Mesothelial cell of epicardium (in vitro differentiated cells): ENCODE results near the gene ZNFX1. TPM values are rescaled to one million over a fixed set of nuclear protein-coding genes. Genes with fewer than 3 reads are reported as not detected.

Source experiments
- DNase-seq, 2 experiments: peaks; one replicate each; pipeline ENCODE4 v3.0.0; 2021; ENCODE audit warnings: low spot score in 2 of 2; ENCODE audit not compliant: unreplicated experiment in 2 of 2
- H3K27ac Mint-ChIP-seq: 2 replicates; pipeline ENCODE4 v1.8.0; 2021; ENCODE audit warnings: mixed read lengths
- H3K27me3 Mint-ChIP-seq: 2 replicates; pipeline ENCODE4 v1.8.0; 2021; ENCODE audit warnings: low read depth, mixed read lengths
- H3K36me3 Mint-ChIP-seq: 2 replicates; pipeline ENCODE4 v1.8.0; 2021; ENCODE audit warnings: mixed read lengths
- H3K4me1 Mint-ChIP-seq: 2 replicates; pipeline ENCODE4 v1.8.0; 2021; ENCODE audit warnings: mixed read lengths
- H3K4me3 Mint-ChIP-seq: 2 replicates; pipeline ENCODE4 v1.8.0; 2021; ENCODE audit warnings: mild to moderate bottlenecking, moderate library complexity, mixed read lengths
- H3K9me3 Mint-ChIP-seq: 2 replicates; pipeline ENCODE4 v1.8.0; 2021; ENCODE audit warnings: mixed read lengths
- total RNA-seq: library from RNA; stranded (reverse); gene quantifications from 3 replicates; pipeline ENCODE4 v1.2.1, GENCODE V29; 2021
- TF ChIP-seq, protein P1 (sequence below): fragments of 200-600 bp; sonication (generic); IDR thresholded peaks from one replicate; pipeline ENCODE4 v1.5.0; 2021; ENCODE audit warnings: antibody characterized with exemption; ENCODE audit not compliant: unreplicated experiment

The ZNFX1 gene
- total RNA-seq, 1 donor from 2014 or later: 16.8 TPM

DNA sequence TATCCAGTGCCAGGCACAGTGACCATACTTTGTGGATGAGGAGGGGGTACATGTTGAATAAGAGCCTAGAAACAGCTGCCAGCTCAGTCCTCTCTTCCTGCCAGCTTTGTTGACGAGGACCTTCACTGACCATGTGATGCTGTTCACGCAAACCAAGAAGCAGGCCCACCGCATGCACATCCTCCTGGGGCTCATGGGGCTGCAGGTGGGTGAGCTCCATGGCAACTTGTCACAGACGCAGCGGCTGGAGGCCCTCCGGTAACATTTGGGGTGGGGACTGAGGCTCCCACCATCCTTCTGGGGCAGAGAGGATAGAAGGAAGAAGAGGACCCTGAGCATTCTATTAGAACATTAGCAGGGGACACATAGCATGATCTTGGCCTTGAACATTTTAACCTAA lies 43.0 kb downstream of the ZNFX1 start:
- no peak for DNase-seq
- peaks cover 58% of the 10 kb centered on the region for H3K36me3 Mint-ChIP-seq
- TF ChIP-seq, protein P1, sequence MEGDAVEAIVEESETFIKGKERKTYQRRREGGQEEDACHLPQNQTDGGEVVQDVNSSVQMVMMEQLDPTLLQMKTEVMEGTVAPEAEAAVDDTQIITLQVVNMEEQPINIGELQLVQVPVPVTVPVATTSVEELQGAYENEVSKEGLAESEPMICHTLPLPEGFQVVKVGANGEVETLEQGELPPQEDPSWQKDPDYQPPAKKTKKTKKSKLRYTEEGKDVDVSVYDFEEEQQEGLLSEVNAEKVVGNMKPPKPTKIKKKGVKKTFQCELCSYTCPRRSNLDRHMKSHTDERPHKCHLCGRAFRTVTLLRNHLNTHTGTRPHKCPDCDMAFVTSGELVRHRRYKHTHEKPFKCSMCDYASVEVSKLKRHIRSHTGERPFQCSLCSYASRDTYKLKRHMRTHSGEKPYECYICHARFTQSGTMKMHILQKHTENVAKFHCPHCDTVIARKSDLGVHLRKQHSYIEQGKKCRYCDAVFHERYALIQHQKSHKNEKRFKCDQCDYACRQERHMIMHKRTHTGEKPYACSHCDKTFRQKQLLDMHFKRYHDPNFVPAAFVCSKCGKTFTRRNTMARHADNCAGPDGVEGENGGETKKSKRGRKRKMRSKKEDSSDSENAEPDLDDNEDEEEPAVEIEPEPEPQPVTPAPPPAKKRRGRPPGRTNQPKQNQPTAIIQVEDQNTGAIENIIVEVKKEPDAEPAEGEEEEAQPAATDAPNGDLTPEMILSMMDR: no peak
- no peak overlapping the region for H3K4me3 Mint-ChIP-seq
- no peaks in the 10 kb centered on the region for H3K9me3 Mint-ChIP-seq
- H3K27ac Mint-ChIP-seq: no peak overlapping the region
- H3K27me3 Mint-ChIP-seq: no peaks in the 10 kb centered on the region
- H3K4me1 Mint-ChIP-seq: peaks cover 14% of the 10 kb centered on the region

DNA sequence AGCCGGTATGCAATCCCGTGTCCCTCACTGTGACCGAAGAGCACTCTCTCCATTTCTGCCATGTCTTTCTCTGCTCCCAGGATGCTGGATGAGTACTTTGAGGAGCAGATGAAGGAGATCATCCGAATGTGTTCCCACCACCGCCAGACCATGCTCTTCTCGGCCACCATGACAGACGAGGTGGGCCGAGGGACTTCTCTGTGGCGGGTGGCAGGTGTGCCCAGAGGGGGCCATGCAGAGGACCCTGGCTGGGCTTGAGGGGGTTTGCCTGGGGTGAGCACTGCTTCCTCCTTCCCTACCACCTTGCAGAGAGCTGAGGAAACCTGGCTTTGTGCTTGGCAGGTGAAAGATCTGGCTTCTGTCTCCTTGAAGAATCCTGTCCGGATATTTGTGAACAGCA lies 44.6 kb downstream of the ZNFX1 start:
- peaks cover 53% of the 10 kb centered on the region for H3K36me3 Mint-ChIP-seq
- no peaks in the 10 kb centered on the region for H3K9me3 Mint-ChIP-seq
- DNase-seq: no peak
- TF ChIP-seq, protein P1: no peak
- H3K27ac Mint-ChIP-seq: no peak overlapping the region
- peaks cover 14% of the 10 kb centered on the region for H3K4me1 Mint-ChIP-seq
- H3K4me3 Mint-ChIP-seq: no peak overlapping the region
- no peaks in the 10 kb centered on the region for H3K27me3 Mint-ChIP-seq

DNA sequence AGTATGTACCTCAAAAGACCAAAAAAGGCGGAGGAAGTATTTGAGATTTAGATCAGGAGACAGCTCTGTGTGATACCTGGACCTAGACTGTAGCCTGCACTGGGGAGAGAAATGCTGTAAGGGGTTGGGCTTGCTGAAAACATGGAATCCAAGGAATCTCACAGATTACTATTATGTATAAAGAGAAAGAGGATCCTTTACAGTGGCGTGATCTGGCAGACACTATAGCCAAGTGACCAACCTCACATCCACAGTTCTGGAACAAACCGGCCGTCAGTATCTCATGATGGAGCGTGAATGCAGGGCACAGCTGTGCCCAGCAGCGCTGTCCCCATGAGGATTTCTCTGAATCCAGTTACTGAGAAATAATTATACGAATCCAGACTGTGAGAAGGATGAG lies 46.4 kb downstream of the ZNFX1 start:
- Mint-ChIP-seq H3K27me3 (no peaks in the 10 kb centered on the region), H3K4me3 (no peak overlapping the region), H3K36me3 (peaks cover 52% of the 10 kb centered on the region), H3K9me3 (no peaks in the 10 kb centered on the region), H3K27ac (peak overlapping the region; percentile 92), H3K4me1 (peaks cover 14% of the 10 kb centered on the region)
- TF ChIP-seq, protein P1: no peak
- no peak for DNase-seq

DNA sequence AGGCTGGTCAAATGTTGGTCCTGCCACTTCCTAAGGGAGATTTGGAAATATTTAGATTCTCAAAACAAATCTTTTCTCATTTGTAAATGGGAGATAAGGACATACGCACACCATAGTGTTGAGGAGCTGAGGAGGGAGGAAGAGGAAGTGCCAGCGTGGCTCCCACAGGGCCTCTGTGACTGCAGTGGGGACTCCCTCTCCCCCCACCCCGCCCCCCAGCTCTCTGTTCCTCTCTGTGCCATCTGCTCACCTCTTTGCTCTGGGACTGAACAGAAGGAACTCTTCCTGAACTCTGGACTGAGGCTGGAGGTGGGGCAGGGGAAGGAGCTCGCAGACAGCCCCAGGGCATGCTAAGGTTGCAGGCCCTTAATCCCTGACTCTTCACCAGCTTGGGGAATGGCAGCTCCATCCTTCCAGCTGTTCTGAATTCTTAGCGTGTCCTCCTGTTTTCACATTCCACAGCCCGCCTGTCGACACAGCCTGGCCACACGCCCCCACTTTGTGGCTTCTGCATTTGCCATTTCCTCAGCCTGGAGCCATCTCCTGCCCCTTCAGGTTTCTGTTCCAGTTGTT lies 47.2 kb downstream of the ZNFX1 start:
- H3K27me3 Mint-ChIP-seq: no peaks in the 10 kb centered on the region
- peak overlapping the region; percentile 92 for H3K27ac Mint-ChIP-seq
- no peak for DNase-seq
- TF ChIP-seq, protein P1: no peak
- H3K36me3 Mint-ChIP-seq: peaks cover 53% of the 10 kb centered on the region
- no peak overlapping the region for H3K4me3 Mint-ChIP-seq
- H3K4me1 Mint-ChIP-seq: peaks cover 14% of the 10 kb centered on the region
- no peaks in the 10 kb centered on the region for H3K9me3 Mint-ChIP-seq

DNA sequence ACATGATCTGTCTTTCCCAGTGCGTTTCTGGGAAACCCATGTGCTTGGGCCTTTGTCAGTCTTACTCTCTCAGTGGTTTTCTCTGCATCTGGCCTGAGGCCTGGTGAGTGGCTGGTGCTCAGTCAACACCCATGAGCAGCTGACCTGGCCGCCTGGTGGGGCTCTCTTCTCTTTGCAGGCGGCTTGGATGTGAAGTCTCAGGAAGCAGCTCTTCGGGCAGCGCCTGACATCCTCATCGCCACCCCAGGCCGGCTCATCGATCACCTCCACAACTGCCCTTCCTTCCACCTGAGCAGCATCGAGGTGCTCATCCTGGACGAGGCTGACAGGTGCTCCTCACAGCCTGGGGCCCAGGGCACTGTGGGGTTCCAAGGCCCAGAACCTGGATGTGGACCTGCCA lies 47.8 kb downstream of the ZNFX1 start:
- Mint-ChIP-seq H3K4me3 (no peak overlapping the region), H3K36me3 (peaks cover 55% of the 10 kb centered on the region), H3K27ac (peak overlapping the region; percentile 31), H3K4me1 (peaks cover 14% of the 10 kb centered on the region), H3K27me3 (no peaks in the 10 kb centered on the region), H3K9me3 (no peaks in the 10 kb centered on the region)
- TF ChIP-seq, protein P1: no peak
- DNase-seq: no peak

DNA sequence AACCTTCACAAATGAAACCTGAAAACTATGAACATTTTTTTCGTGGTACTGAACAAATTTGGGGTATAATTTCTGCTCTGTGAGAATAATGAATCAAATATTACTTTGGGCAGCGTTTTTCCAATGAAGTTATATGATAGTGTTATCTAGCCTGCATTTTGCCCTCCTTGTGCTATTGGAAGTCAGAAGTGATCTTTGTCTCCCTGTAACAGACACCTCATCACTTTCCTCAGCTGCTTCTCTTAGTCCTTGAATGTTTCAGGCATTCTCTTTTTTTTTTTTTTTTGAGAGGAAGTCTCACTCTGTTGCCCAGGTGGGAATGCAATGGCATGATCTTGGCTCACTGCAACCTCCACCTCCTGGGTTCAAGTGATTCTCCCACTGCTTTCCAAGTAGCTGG lies 48.5 kb downstream of the ZNFX1 start:
- H3K4me3 Mint-ChIP-seq: no peak overlapping the region
- no peaks in the 10 kb centered on the region for H3K9me3 Mint-ChIP-seq
- H3K27me3 Mint-ChIP-seq: no peaks in the 10 kb centered on the region
- no peak for DNase-seq
- H3K27ac Mint-ChIP-seq: peak overlapping the region; percentile 59
- peaks cover 55% of the 10 kb centered on the region for H3K36me3 Mint-ChIP-seq
- peaks cover 14% of the 10 kb centered on the region for H3K4me1 Mint-ChIP-seq
- TF ChIP-seq, protein P1: no peak
